CD1c-positive myeloid dendritic cell (primary cell): ENCODE measurements around the gene VPS37C.
"Not testable (repeated sequence)": the region's sequence is repeated elsewhere in the genome, so short reads cannot be mapped to it uniquely, and the experiment has no call there.

ENCODE experiments used
- DNase-seq: peaks from one replicate; pipeline ENCODE4 v3.0.0-alpha.2; 2016; ENCODE audit errors: extremely low spot score

Gene VPS37C

GRCh38 chr11:61161190-61162091 lies at the start of gene VPS37C:
Gene VPS37C (minus strand): TSS chr11:61161426. CDS start chr11:61138829, 22,597 bp downstream.
- DNase-seq = peak; percentile 96

DNA sequence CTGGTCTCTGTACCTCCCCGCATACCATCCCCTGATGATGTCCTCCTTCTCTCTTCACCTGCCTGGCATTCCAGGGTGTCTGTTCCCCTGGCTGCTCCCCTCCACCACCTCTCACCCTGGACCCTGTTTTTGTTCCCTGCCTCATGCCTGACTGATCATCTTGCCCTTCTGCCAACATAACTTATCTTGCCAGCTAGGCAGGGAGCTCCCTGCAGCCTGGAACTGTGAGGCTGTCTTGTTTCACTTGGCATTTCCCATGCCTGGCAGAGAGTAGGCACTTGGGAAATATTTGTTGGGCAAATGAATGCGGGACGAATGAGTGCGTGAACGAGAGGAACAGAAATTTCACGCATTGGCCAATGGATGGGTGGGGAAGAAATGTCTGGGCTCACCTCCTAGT lies 49.4 kb upstream of the VPS37C start:
- DNase-seq = not testable (repeated sequence)

- not testable (repeated sequence) for DNase-seq
These were observed 46.5 kb upstream of the VPS37C start for GRCh38 chr11:61207636-61208310.

DNA sequence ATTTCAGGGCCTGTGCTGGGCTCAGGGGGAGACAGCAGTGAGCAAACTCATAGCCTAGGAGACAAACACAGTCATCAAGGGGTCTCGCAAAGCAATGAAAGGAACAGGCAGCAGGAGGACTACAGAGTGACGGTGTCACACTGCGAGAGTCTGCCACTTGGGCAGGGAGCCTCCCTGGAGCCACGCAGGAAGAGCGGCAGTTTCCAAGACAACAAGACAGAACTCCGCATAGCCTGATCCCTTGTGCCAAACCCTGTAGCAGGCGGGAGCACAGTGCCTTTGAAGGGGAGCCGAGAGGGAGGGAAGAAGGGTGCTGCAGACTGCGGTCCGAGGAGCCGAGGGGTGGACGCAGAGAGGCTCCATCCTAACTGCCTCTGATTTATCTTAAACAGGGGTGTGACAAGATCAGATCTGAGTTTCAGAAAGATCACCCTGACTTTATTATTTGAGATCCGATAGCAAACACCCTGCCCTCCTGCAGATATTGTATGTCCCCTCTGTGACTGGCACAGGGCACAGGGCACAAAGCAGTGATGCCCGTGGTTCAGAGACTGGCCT lies 43.4 kb upstream of the VPS37C start:
- not testable (repeated sequence) for DNase-seq

GRCh38 chr11:61203873-61204272 lies 42.6 kb upstream of the VPS37C start:
- DNase-seq = not testable (repeated sequence)

DNA sequence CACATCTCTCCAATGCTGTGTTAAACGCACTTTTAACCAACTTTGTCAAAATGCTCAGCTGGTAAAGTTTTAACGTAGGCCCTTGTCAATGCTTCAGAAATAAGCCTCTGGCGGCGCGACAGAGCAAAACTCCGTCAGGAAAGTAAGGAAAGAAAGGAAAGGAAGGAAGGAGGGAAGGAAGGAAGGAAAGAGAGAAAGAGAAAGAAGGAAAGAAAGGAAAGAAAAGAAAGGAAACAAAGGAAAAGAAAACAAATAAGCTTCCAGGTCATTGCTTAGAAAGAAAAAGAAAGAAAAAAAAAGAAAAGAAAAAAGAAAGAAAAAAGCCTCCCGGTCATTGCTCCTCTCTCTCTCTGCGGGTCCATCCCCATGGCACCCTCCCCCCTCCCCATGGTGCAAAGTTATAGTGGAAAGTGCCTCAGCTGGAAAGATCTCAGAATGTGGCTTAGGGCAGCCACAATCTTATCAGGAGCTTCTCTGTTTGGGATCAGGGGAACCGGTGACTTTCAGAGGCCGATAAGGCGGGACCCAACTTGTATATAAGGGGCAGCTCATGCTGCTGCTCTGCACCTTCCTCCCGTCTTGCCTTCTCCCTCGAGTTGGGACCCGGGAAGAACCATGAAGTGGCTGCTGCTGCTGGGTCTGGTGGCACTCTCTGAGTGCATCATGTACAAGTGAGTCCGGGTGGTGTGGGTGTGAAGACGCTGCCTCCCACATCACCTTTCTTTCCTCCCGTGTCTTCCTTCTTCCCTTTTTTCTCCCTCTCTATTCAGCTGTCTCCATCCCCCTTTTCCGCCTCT lies 41.9 kb upstream of the VPS37C start, which contains the start of gene PGA3:
Gene PGA3, plus strand, starts transcription at position 566 of the 797 bp plus-strand sequence. Its CDS starts 50 bp downstream, at position 616.
- DNase-seq = not testable (repeated sequence)

DNA sequence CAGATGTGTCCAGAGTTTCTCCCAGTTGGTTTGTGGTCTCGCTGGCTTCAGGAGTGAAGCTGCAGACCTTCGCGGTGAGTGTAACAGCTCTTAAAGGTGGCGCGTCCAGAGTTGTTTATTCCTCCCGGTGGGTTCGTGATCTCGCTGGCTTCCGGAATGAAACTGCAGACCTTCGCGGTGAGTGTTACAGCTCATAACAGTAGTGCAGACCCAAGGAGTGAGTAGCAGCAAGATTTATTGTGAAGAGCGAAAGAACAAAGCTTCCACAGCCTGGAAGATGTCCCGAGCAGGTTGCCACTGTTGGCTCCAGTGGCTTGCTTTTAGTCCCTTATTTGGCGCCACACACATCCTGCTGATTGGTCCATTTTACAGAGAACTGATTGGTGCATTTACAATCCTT lies 40.2 kb upstream of the VPS37C start:
- DNase-seq = no peak

DNA sequence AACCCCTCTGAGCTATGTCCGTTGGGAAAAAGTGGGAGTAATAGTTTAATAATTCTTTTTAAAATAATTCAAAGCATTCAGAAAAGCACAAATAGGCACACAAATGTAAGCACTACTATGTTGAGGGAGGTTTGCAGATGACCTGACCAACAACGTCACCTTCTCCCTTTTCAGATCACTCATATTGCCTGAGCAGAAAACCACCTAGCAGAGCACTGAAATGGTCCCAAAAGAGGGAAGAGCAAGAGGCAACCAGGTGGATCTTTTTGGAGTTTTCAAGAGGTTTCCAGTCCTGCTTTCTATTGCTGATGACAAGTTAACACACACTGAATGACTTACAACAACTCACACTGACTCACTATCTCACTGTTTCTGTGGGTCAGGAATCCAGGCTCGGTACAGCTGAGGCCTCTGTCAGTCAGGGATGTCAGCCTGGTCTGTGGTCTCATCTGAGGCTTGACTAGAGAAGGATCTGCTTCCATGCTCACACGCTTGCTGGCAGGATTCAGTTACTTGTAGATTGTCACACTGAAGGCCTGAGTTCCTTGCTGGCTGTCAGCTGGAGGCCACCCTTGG lies 37.8 kb upstream of the VPS37C start:
- DNase-seq = no peak

- no peak for DNase-seq
These were observed 37.1 kb upstream of the VPS37C start for GRCh38 chr11:61198361-61198760.

DNA sequence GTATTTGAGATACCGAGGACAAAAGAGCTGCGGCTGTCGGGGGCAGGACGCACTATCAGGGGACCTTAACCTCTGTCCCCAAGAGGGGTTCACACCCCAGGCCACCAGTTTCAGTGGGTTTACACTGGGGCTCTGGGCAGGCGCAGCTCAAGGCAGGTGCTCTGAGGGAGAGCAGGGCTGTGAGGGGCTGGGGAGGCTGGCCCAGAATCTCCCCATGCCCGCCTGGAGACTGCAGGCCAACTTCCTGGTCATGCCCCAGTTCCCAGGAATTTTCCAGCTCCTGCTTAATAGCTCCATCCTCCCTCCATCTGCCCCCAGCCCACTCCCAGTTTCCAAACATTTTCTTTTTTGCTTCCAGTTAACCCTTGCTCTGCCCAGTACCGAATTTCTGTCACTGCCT lies 34.5 kb upstream of the VPS37C start:
- DNase-seq = no peak

GRCh38 chr11:61194981-61195695 lies 33.9 kb upstream of the VPS37C start:
- DNase-seq = no peak

DNA sequence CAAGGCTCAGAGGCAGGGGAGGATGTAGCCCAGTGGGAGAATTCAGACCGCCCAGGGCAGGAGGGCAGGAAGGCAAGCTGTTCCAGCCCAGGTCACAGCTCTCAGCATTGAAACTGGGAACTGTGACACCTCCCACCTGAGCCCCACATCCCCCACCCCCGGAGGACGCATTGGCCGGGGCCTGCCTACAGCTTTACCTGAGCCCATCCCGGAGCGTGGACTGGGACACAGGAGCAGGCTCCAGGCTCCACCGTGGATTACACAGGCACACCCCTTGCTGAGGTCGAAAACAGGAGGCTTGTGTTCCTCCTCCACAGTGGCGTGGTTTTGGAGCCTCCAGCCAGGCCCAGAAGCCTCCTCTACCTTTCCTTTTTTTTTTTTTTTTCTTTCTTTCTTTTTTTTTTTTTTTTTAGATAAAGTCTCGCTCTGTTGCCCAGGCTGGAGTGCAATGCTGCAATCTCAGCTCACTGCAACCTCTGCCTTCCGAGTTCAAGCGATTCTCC lies 33.0 kb upstream of the VPS37C start:
- DNase-seq = no peak

GRCh38 chr11:61193596-61193995 lies 32.4 kb upstream of the VPS37C start:
- no peak for DNase-seq

DNA sequence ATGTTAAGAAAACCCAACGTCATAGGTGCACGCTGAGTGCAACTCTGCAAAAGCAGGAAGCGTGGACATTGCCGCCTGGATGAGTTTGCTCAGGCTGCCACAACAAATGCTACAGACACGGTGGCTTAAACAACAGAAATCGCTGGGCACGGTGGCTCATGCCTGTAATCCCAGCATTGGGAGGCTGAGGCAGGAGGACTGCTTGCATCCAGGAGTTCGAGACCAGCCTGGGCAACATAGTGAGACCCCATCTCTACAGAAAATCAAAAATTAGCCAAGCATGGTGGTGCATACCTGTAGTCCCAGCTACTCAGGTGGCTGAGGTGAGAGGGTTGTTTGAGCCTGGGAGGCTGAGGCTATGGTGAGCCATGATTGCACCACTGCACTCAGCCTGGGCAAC lies 28.7 kb upstream of the VPS37C start:
- no peak for DNase-seq

DNA sequence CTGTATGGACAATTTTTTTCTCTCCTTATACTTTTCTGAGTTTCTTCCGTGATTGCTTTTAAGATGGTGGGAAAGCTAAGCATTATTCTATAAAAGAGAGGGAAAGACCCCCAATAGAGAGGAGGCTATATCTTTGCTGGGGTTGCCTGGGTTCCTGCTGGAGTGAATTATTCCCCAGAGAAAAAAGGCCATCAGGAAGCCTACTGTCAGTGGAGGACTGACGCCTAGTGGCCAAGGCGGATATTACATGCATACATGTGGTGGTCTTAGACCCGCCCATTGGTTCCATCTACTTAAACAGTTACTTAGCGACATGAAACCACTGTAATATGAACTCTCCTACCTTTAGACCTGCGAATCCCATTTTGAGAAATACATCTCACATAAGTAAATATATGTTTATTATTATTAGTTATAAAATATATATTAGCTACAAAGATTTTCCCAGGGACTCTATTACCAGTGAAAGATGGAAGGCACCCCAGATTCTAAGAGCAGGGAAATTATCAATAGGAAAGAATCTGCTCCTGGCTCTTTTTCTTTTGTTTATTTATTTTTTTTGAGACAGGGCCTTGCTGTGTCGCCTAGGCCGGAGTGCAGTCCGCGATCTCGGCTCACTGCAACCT lies 26.4 kb upstream of the VPS37C start:
- DNase-seq = peak; percentile 85

DNA sequence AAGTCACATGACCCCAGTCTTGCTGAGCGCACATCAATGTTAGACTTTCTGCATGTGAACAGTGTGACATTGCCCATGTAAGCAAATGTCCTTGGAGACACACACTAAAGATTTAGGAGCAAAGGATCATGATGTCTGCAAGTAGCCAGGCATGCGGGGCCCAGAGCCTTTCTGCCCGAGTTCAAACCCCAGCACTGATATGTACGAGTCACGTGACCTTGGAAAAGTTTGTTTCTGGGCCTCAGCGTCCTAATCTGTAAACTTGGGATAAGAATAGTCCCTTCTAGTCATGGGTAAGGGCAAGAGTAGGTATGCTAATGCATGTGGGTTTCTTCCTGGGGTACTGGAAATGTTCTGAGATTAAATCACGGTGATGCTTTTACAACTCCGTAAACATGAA lies 25.3 kb upstream of the VPS37C start:
- no peak for DNase-seq

DNA sequence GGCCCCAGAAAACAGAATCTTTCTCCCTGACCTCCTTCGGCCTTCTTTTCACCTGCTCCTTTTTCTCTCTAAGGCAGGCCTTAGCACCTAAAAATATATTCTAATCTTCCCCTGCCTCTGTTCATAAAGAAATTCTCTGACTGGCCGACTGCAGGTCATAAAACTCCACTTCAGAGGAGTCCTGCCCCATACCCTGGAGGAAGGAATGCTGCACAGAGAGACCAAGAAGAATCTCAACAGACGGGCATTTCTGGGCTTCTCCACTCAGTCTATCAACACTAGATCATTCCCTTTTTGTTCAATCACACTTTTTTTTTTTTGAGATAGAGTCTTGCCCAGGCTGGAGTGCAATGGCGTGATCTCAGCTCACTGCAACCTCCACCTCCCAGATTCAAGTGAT lies 22.4 kb upstream of the VPS37C start:
- DNase-seq = no peak

- no peak for DNase-seq
These were observed 20.3 kb upstream of the VPS37C start for GRCh38 chr11:61181489-61181888.

- DNase-seq = not testable (repeated sequence)
These were observed 19.0 kb upstream of the VPS37C start for GRCh38 chr11:61180205-61180604.

DNA sequence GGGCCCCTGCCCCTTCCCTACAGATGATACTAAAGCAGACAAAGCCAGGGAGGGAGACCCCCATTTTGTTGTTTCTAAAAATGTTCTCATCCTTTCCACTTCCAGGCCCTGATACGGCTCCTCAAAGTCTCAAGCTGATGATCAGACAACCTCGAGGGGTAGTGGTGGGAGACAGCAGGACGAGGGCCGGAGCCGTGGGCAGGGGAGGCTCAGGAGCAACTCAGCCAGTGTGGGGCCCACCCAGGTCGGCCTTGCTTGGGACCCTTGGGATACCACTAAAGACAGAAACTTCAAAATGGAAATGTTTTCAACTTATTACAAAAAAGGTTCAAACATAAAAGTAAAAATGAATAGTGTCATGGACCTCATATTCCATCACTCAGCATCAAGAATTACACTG lies 15.2 kb upstream of the VPS37C start:
- DNase-seq = no peak
